ENCODE measurements around the gene OS9. TPM values are rescaled to one million over a fixed set of nuclear protein-coding genes. Genes with fewer than 3 reads are reported as not detected.
A peak's percentile ranks its signal among the peaks of the same experiment; 100 is the strongest.

Gene OS9
- total and polyA plus RNA-seq, 4 experiments from 2014 or later: 56.6 to 195 (median 131) TPM

DNA sequence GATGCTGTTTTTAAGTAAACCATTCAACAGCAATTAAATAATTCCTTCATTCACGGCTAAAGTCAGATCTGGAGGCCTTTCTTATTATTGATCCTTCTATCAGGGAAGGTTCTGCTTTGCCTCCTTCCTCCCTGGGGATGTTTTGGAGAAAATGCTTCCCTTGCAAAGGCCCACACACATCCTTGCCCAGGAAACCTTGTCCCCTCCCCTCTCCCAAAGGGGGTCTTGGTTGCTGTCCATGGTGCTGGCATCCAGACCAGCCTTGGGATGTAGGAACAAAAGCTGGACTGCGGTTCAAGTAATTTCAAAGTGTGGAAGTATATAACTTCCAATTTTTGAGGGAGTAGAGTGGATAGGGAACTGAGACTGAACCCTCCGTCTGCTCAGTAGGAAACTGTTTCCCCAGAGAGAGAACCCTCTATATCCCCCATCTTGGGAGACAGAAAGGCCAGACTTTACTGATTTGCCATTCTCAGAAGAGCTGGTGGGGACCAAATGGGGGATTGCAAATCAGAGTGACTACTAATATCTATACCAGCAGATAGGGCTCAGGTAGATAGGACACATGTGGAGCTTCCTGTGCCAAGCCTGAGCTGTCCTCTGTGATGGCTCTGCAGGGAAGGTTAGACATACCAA lies 66.5 kb downstream of the OS9 start:
- Histone ChIP-seq H3K4me3 (ENCODE audit: low read length in 2 of 2) (no peak overlapping the region), H3K27me3 (ENCODE audit: insufficient read depth, low read length) (peaks cover 3% of the 10 kb centered on the region), H3K9me3 (ENCODE audit: control insufficient read depth in 1 of 2, low read length in 2 of 2) (no peaks in the 10 kb centered on the region), H3K36me3 (ENCODE audit: insufficient read depth, low read length) (peaks cover 17% of the 10 kb centered on the region), H3K27ac (ENCODE audit: low read depth, low read length) (no peak overlapping the region), H3K4me1 (ENCODE audit: insufficient read depth, low read length) (peaks cover 40% of the 10 kb centered on the region)
- no peaks in the 10 kb centered on the region for H3K9me3 Mint-ChIP-seq
- H3K36me3 Mint-ChIP-seq: peaks cover 21 to 28% of the 10 kb centered on the region in 2 donors
- H3K27me3 Mint-ChIP-seq: peaks cover 4 to 8% of the 10 kb centered on the region in 2 donors
- H3K27ac Mint-ChIP-seq: peak overlapping the region in 1 of 7 donors; percentile 35
- peaks cover 25 to 60% (median 37%) of the 10 kb centered on the region in 4 donors for H3K4me1 Mint-ChIP-seq
- intact Hi-C loops (cut with micrococcal nuclease): no loop called here
- POLR2A ChIA-PET (ENCODE audit: partially characterized antibody): interaction anchor here (0.6 to 1.4 kb wide), 2 partner anchors 16 to 141 kb away, joined by 3 to 4 read pairs; partner anchors contain the start of gene TSPAN31
- no peak for DNase-seq
- no peak overlapping the region for H3K4me3 Mint-ChIP-seq
- CTCF ChIA-PET (ENCODE audit: partially characterized antibody): interaction anchor here (1.1 to 4.3 kb wide), 10 partner anchors 9 to 143 kb away, joined by 3 to 58 read pairs (median 12); partner anchors contain the start of genes CYP27B1, TSFM and TSPAN31

DNA sequence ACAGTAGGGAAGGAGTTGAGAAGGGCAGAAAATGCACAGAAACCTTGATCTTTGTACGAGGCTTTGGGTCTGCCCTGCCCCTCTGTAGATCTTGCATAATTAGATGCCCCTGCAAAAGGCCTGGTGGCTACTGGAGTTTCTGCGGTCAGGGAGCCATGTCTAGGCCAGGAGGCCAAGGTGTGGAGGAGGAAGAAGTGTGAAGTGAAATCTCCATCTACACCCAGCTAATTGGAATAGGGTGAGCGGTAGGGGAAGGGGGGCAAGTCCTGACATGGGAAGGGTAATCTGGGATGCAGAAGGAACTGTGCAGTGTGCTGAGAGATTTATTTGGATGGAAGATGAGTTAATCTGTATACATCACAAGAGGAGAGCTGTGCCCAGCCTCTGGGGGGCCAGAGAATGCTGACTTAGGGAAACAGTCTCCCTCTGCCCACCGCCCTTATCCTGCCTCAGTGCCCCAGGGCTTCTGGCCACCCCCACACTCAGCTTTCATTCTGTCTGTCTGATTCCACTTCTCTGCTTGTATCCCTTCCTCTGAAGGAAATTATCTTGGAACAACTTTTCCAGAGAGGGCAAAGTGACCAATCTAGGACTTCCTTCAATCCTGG lies 67.6 kb downstream of the OS9 start:
- peaks cover 6 to 11% of the 10 kb centered on the region in 2 donors for H3K27me3 Mint-ChIP-seq
- H3K9me3 Mint-ChIP-seq: no peaks in the 10 kb centered on the region
- H3K27ac Mint-ChIP-seq: no peak overlapping the region
- no peak for DNase-seq
- Histone ChIP-seq H3K4me1 (ENCODE audit: insufficient read depth, low read length) (peaks cover 44% of the 10 kb centered on the region), H3K36me3 (ENCODE audit: insufficient read depth, low read length) (peaks cover 17% of the 10 kb centered on the region), H3K4me3 (ENCODE audit: low read length in 2 of 2) (no peak overlapping the region), H3K27ac (ENCODE audit: low read depth, low read length) (no peak overlapping the region), H3K27me3 (ENCODE audit: insufficient read depth, low read length) (peaks cover 11% of the 10 kb centered on the region), H3K9me3 (ENCODE audit: control insufficient read depth in 1 of 2, low read length in 2 of 2) (no peaks in the 10 kb centered on the region)
- H3K4me3 Mint-ChIP-seq: no peak overlapping the region
- intact Hi-C loops (cut with micrococcal nuclease): no loop called here
- peaks cover 21 to 23% of the 10 kb centered on the region in 2 donors for H3K36me3 Mint-ChIP-seq
- CTCF ChIA-PET (ENCODE audit: partially characterized antibody): interaction anchor here (3.8 to 4.3 kb wide), 2 partner anchors 19 to 142 kb away, joined by 45 to 58 read pairs; partner anchors contain the start of gene TSFM
- POLR2A ChIA-PET (ENCODE audit: partially characterized antibody): interaction anchor here (0.6 to 0.9 kb wide), 2 partner anchors 20 to 140 kb away, joined by 3 read pairs; no protein-coding TSS in a partner anchor
- H3K4me1 Mint-ChIP-seq: peaks cover 25 to 65% (median 37%) of the 10 kb centered on the region in 4 donors

DNA sequence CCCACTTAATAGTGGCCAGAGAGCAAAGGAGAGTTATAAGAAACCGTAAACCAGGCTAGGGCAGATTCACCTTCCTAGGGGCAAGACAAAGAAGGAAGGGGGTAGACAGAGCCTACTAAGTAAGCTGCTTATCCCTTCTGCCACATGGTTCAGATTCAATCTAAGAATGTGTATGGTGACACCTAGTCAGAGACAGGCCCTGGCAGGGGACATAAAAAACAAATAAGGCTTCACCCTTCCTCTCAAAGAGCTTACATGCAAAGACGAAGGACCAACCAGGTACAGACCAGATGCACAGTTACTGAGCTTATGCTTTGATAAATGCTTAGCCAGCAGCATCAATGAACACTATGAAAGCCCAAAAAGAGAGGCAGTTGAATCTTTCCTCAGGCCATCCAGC lies 68.5 kb downstream of the OS9 start:
- H3K27me3 ChIP-seq (ENCODE audit: insufficient read depth, low read length): peaks cover 19% of the 10 kb centered on the region
- POLR2A ChIA-PET (ENCODE audit: partially characterized antibody): interaction anchor here (0.9 kb wide), 1 partner anchor 19 kb away, joined by 3 read pairs; no protein-coding TSS in a partner anchor
- H3K27me3 Mint-ChIP-seq: peaks cover 6 to 13% of the 10 kb centered on the region in 2 donors
- peaks cover 44% of the 10 kb centered on the region for H3K4me1 ChIP-seq (ENCODE audit: insufficient read depth, low read length)
- H3K36me3 Mint-ChIP-seq: peaks cover 16 to 17% of the 10 kb centered on the region in 2 donors
- H3K4me1 Mint-ChIP-seq: peaks cover 20 to 61% (median 34%) of the 10 kb centered on the region in 4 donors
- no peak overlapping the region for H3K4me3 ChIP-seq (ENCODE audit: low read length in 2 of 2)
- no peak for DNase-seq
- no peaks in the 10 kb centered on the region for H3K9me3 ChIP-seq (ENCODE audit: control insufficient read depth in 1 of 2, low read length in 2 of 2)
- no peak overlapping the region for H3K27ac ChIP-seq (ENCODE audit: low read depth, low read length)
- H3K9me3 Mint-ChIP-seq: no peaks in the 10 kb centered on the region
- H3K4me3 Mint-ChIP-seq: peak overlapping the region in 1 of 8 donors; percentile 49
- intact Hi-C loops (cut with micrococcal nuclease): no loop called here
- CTCF ChIA-PET (ENCODE audit: partially characterized antibody): interaction anchor here (1.4 to 4.3 kb wide), 2 partner anchors 18 to 19 kb away, joined by 4 to 58 read pairs; partner anchors contain the start of gene TSFM
- peaks cover 17% of the 10 kb centered on the region for H3K36me3 ChIP-seq (ENCODE audit: insufficient read depth, low read length)
- peak overlapping the region in 1 of 7 donors; percentile 78 for H3K27ac Mint-ChIP-seq

DNA sequence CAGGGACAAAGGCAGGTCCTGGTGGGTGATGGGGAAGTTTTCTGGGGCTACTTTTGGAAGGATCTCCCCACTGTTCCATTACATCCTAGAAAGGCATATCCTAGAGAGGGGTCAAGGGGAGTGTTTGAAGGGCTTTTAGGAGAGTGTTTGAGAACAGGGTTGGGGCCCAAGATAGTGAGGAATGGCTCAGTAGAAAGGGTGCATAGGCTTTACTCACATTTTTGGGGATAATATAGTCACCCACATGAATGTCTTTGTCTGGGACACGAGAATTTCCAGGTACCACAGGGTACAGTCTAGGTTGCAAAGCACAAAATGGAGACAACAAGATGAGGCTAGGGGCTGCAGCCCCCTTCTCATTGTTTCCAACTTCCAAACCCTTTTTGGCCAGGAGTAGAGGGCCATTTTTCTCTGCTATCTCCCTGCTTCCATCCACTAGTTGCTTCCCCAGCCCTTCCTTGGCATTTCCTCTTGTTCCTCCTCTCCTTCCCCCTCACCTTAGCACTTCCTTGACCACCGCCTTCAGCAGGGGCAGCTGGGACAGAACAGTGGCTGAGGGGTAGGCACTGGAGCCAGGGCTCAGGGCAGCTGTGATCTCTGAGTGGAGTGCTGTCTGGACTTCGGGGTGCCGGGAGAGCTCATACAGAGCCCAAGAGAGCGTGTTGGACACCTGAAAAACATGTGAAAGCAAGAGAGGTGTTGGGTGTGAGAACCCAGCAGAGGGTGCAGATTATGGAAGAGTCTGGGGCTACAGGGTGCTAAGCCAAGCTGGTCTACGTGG lies 70.1 kb downstream of the OS9 start:
- peaks cover 6 to 13% of the 10 kb centered on the region in 2 donors for H3K27me3 Mint-ChIP-seq
- peak overlapping the region in 1 of 2 donors; percentile 60 for H3K4me3 ChIP-seq (ENCODE audit: low read length in 2 of 2)
- no peaks in the 10 kb centered on the region for H3K9me3 ChIP-seq (ENCODE audit: control insufficient read depth in 1 of 2, low read length in 2 of 2)
- H3K27ac ChIP-seq (ENCODE audit: low read depth, low read length): no peak overlapping the region
- no peaks in the 10 kb centered on the region for H3K9me3 Mint-ChIP-seq
- CTCF ChIA-PET (ENCODE audit: partially characterized antibody): interaction anchor here (0.9 to 3.6 kb wide), 9 partner anchors 8 to 142 kb away, joined by 3 to 20 read pairs (median 5); partner anchors contain the start of gene TSFM
- intact Hi-C loops (cut with micrococcal nuclease): loop anchor here (2.0 kb wide), 1 partner anchor 141 kb away; no protein-coding TSS in a partner anchor
- peaks cover 17 to 52% (median 30%) of the 10 kb centered on the region in 4 donors for H3K4me1 Mint-ChIP-seq
- H3K4me1 ChIP-seq (ENCODE audit: insufficient read depth, low read length): peaks cover 40% of the 10 kb centered on the region
- peaks cover 1% of the 10 kb centered on the region for H3K36me3 ChIP-seq (ENCODE audit: insufficient read depth, low read length)
- peak overlapping the region in 3 of 7 donors; percentile 27 to 74 (median 73) for H3K27ac Mint-ChIP-seq
- peak overlapping the region; percentile 85 to 94 (median 88) for H3K4me3 Mint-ChIP-seq
- no peak for DNase-seq
- H3K36me3 Mint-ChIP-seq: peaks cover 11 to 19% of the 10 kb centered on the region in 2 donors
- POLR2A ChIA-PET (ENCODE audit: partially characterized antibody): interaction anchor here (1.3 to 4.3 kb wide), 3 partner anchors 8 to 19 kb away, joined by 5 to 45 read pairs (median 26); partner anchors contain the start of genes TSFM and TSPAN31
- H3K27me3 ChIP-seq (ENCODE audit: insufficient read depth, low read length): peaks cover 19% of the 10 kb centered on the region

DNA sequence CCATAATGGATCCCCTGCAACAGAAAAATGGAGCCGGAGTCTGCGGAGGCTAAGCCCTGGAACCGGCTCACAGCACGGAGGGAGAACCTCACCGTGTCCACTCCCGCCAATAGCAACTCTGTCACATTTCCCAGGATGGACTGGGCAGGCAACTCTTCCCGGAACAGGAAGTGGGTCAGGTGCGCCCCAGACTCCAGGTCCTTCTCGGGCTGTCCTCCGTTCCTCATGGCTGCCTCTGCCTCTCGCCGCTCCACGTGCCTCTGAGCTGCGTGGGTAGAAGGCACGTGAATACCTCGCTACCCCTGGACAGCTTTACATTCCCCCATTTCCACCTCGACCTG lies 70.7 kb downstream of the OS9 start:
- H3K36me3 Mint-ChIP-seq: peaks cover 10 to 16% of the 10 kb centered on the region in 2 donors
- CTCF ChIA-PET (ENCODE audit: partially characterized antibody): interaction anchor here (0.9 to 3.6 kb wide), 9 partner anchors 8 to 141 kb away, joined by 3 to 20 read pairs (median 5); partner anchors contain the start of gene TSFM
- POLR2A ChIA-PET (ENCODE audit: partially characterized antibody): interaction anchor here (1.3 to 4.3 kb wide), 3 partner anchors 8 to 20 kb away, joined by 5 to 45 read pairs (median 26); partner anchors contain the start of genes TSFM and TSPAN31
- intact Hi-C loops (cut with micrococcal nuclease): loop anchor here (1.0 to 2.0 kb wide), 2 partner anchors 8 to 140 kb away; no protein-coding TSS in a partner anchor
- Histone ChIP-seq H3K4me3 (ENCODE audit: low read length in 2 of 2) (peak overlapping the region; percentile 37 to 60), H3K27me3 (ENCODE audit: insufficient read depth, low read length) (peaks cover 19% of the 10 kb centered on the region), H3K27ac (ENCODE audit: low read depth, low read length) (peak overlapping the region; percentile 26), H3K4me1 (ENCODE audit: insufficient read depth, low read length) (peaks cover 34% of the 10 kb centered on the region), H3K9me3 (ENCODE audit: control insufficient read depth in 1 of 2, low read length in 2 of 2) (no peaks in the 10 kb centered on the region), H3K36me3 (ENCODE audit: insufficient read depth, low read length) (no peaks in the 10 kb centered on the region)
- peaks cover 6 to 13% of the 10 kb centered on the region in 2 donors for H3K27me3 Mint-ChIP-seq
- H3K4me3 Mint-ChIP-seq: peak overlapping the region; percentile 85 to 94 (median 88)
- H3K9me3 Mint-ChIP-seq: peaks cover 0 to 2% (median 0%) of the 10 kb centered on the region in 8 donors
- peak overlapping the region in 3 of 7 donors; percentile 27 to 32 (median 32) for H3K27ac Mint-ChIP-seq
- peaks cover 12 to 47% (median 24%) of the 10 kb centered on the region in 4 donors for H3K4me1 Mint-ChIP-seq
- DNase-seq: no peak

DNA sequence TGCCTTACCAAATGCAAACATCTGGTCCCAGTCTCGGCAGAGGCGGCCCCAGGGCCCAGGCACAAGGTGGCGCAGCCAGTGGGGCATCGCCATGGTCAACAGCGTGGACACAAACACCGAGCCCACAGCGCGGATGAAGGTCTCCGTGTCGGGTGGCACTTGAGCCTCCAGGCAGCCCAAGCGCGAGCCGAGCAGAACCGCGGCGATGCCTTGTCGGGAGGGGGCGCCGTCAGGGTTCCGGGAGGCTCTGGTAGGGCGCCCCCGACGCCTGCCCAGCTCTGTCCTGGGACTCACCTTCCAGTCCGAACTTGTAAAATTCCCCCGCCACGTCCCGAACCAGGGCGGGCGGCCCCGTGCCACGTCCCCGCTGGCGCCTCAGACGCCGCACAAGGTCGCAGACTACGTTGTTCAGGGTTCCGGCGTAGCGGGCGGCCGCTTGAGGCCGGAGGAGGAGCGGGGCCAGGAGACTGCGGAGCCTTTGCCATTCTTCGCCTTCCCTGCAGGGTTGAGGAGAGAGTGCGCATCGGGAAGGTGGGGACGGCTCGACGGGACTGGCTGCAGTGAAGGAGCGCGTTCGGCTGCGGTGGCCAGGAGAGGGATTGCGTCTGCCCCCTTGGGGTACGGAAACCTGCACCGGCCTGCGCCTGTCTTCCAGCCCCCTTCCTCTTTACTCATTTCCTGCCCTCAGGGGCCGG lies 71.2 kb downstream of the OS9 start:
- CTCF ChIA-PET (ENCODE audit: partially characterized antibody): interaction anchor here (0.9 to 3.6 kb wide), 11 partner anchors 8 to 141 kb away, joined by 3 to 36 read pairs (median 6); partner anchors contain the start of gene TSFM
- peak in 4 of 5 donors; percentile 39 to 51 (median 48) for DNase-seq

More for the DNA sequence above, 71.2 kb downstream of the OS9 start:
- H3K27me3 Mint-ChIP-seq: peaks cover 6 to 13% of the 10 kb centered on the region in 2 donors
- H3K27ac ChIP-seq (ENCODE audit: low read depth, low read length): peak overlapping the region; percentile 26
- intact Hi-C loops (cut with micrococcal nuclease): loop anchor here (1.0 to 2.0 kb wide), 2 partner anchors 9 to 140 kb away; no protein-coding TSS in a partner anchor
- H3K4me3 Mint-ChIP-seq: peak overlapping the region; percentile 85 to 94 (median 88)
- POLR2A ChIA-PET (ENCODE audit: partially characterized antibody): interaction anchor here (1.3 to 4.3 kb wide), 4 partner anchors 9 to 21 kb away, joined by 5 to 45 read pairs (median 16); partner anchors contain the start of genes TSFM and TSPAN31
- no peaks in the 10 kb centered on the region for H3K36me3 ChIP-seq (ENCODE audit: insufficient read depth, low read length)
- peaks cover 30% of the 10 kb centered on the region for H3K4me1 ChIP-seq (ENCODE audit: insufficient read depth, low read length)
- H3K36me3 Mint-ChIP-seq: peaks cover 11 to 16% of the 10 kb centered on the region in 2 donors
- peaks cover 19% of the 10 kb centered on the region for H3K27me3 ChIP-seq (ENCODE audit: insufficient read depth, low read length)
- H3K4me1 Mint-ChIP-seq: peaks cover 8 to 47% (median 23%) of the 10 kb centered on the region in 4 donors
- peaks cover 0 to 2% (median 0%) of the 10 kb centered on the region in 8 donors for H3K9me3 Mint-ChIP-seq
- peak overlapping the region; percentile 37 to 60 for H3K4me3 ChIP-seq (ENCODE audit: low read length in 2 of 2)
- peak overlapping the region in 6 of 7 donors; percentile 23 to 74 (median 34) for H3K27ac Mint-ChIP-seq
- no peaks in the 10 kb centered on the region for H3K9me3 ChIP-seq (ENCODE audit: control insufficient read depth in 1 of 2, low read length in 2 of 2)
